Measurements from ENCODE around the gene COX20. TPM values are rescaled to one million over a fixed set of nuclear protein-coding genes. Genes with fewer than 3 reads are reported as not detected.

COX20 gene
- total RNA-seq, 1 experiment from 2014 or later, result 101 TPM

- DNase-seq (ENCODE audit: extremely low read depth, low read depth), result no peak
Measured at GRCh38 chr1:244868484-244869363, 33.3 kb downstream of the COX20 start.

GRCh38 chr1:244869364-244869827, 33.9 kb downstream of the COX20 start:
- no peak for DNase-seq (ENCODE audit: extremely low read depth, low read depth)

- no peak for DNase-seq (ENCODE audit: extremely low read depth, low read depth)
Measured at GRCh38 chr1:244869950-244870349, 34.5 kb downstream of the COX20 start.

GRCh38 chr1:244874974-244875579, 39.6 kb downstream of the COX20 start:
- no peak for DNase-seq (ENCODE audit: extremely low read depth, low read depth)

- DNase-seq (ENCODE audit: extremely low read depth, low read depth), result no peak
Measured at GRCh38 chr1:244876228-244876910, 40.9 kb downstream of the COX20 start.

GRCh38 chr1:244878681-244879080, 43.2 kb downstream of the COX20 start:
- no peak for DNase-seq (ENCODE audit: extremely low read depth, low read depth)

- DNase-seq (ENCODE audit: extremely low read depth, low read depth), result no peak
Measured at GRCh38 chr1:244881552-244882280, 46.3 kb downstream of the COX20 start.

- DNase-seq (ENCODE audit: extremely low read depth, low read depth), result no peak
Measured at GRCh38 chr1:244887281-244887680, 51.8 kb downstream of the COX20 start.

- DNase-seq (ENCODE audit: extremely low read depth, low read depth), result no peak
Measured at GRCh38 chr1:244893836-244894235, 58.4 kb downstream of the COX20 start.

Other genes starting within 250 kb of the COX20 start
- gene DESI2, start 182.5 kb upstream of the COX20 start, total RNA-seq (2014; rRNA removed; shearing (Covaris generic)), result 114 and 119 TPM in 2 replicates
- gene HNRNPU, start 28.9 kb downstream of the COX20 start, total RNA-seq (2014; rRNA removed; shearing (Covaris generic)), result 447 and 511 TPM in 2 replicates